Measurements from ENCODE around the gene BFSP1. TPM values are rescaled to one million over a fixed set of nuclear protein-coding genes. Genes with fewer than 3 reads are reported as not detected.

Gene BFSP1
- total and polyA plus RNA-seq, 4 donors = 1.8 to 3.1 (median 2.4) TPM

GRCh38 chr20:17511401-17511800 lies 19.8 kb downstream of the BFSP1 start:
- Histone ChIP-seq H3K4me1 (ENCODE audit: control insufficient read depth, insufficient read depth, low read length) (no peaks in the 10 kb centered on the region), H3K9me3 (ENCODE audit: control insufficient read depth, insufficient read depth, low read length) (no peaks in the 10 kb centered on the region)
- 93% methylated on average over 3 of the region's 6 CpGs for WGBS (ENCODE audit: insufficient coverage)

GRCh38 chr20:17510548-17510947 lies 20.6 kb downstream of the BFSP1 start:
- no peak for DNase-seq (ENCODE audit: low read depth in 4 of 6, low spot score in 6 of 6)
- Histone ChIP-seq H3K4me1 (ENCODE audit: control insufficient read depth, insufficient read depth, low read length) (peaks cover 2% of the 10 kb centered on the region), H3K4me3 (ENCODE audit: low read depth, low read length) (no peak overlapping the region), H3K36me3 (ENCODE audit: control insufficient read depth, insufficient read depth, low read length) (no peaks in the 10 kb centered on the region), H3K9me3 (ENCODE audit: control insufficient read depth, insufficient read depth, low read length) (no peaks in the 10 kb centered on the region), H3K27ac (ENCODE audit: low read depth, low read length) (no peak overlapping the region), H3K27me3 (ENCODE audit: control insufficient read depth, insufficient read depth, low read length) (peaks cover under 1% of the 10 kb centered on the region)
- 86% methylated on average over 4 of the region's 4 CpGs for WGBS (ENCODE audit: insufficient coverage)

More at GRCh38 chr20:17511401-17511800, 19.8 kb downstream of the BFSP1 start:
- no peak for DNase-seq (ENCODE audit: low read depth in 4 of 6, low spot score in 6 of 6)
- H3K4me3 ChIP-seq (ENCODE audit: low read depth, low read length) = no peak overlapping the region
- H3K27ac ChIP-seq (ENCODE audit: low read depth, low read length) = no peak overlapping the region
- no peaks in the 10 kb centered on the region for H3K27me3 ChIP-seq (ENCODE audit: control insufficient read depth, insufficient read depth, low read length)
- no peaks in the 10 kb centered on the region for H3K36me3 ChIP-seq (ENCODE audit: control insufficient read depth, insufficient read depth, low read length)

- Histone ChIP-seq H3K4me1 (ENCODE audit: control insufficient read depth, insufficient read depth, low read length) (peaks cover 15% of the 10 kb centered on the region), H3K27me3 (ENCODE audit: control insufficient read depth, insufficient read depth, low read length) (peaks cover 5% of the 10 kb centered on the region), H3K4me3 (ENCODE audit: low read depth, low read length) (no peak overlapping the region), H3K27ac (ENCODE audit: low read depth, low read length) (no peak overlapping the region), H3K9me3 (ENCODE audit: control insufficient read depth, insufficient read depth, low read length) (no peaks in the 10 kb centered on the region), H3K36me3 (ENCODE audit: control insufficient read depth, insufficient read depth, low read length) (no peaks in the 10 kb centered on the region)
- 89% methylated on average over 15 of the region's 18 CpGs for WGBS (ENCODE audit: insufficient coverage)
- no peak for DNase-seq (ENCODE audit: low read depth in 4 of 6, low spot score in 6 of 6)
Observed at GRCh38 chr20:17508756-17509155, 22.4 kb downstream of the BFSP1 start.

- Histone ChIP-seq H3K4me3 (ENCODE audit: low read depth, low read length) (no peak overlapping the region), H3K9me3 (ENCODE audit: control insufficient read depth, insufficient read depth, low read length) (no peaks in the 10 kb centered on the region), H3K36me3 (ENCODE audit: control insufficient read depth, insufficient read depth, low read length) (no peaks in the 10 kb centered on the region), H3K27me3 (ENCODE audit: control insufficient read depth, insufficient read depth, low read length) (peaks cover 5% of the 10 kb centered on the region), H3K27ac (ENCODE audit: low read depth, low read length) (no peak overlapping the region), H3K4me1 (ENCODE audit: control insufficient read depth, insufficient read depth, low read length) (peaks cover 15% of the 10 kb centered on the region)
- WGBS (ENCODE audit: insufficient coverage) = 87% methylated on average over 5 of the region's 5 CpGs
- no peak for DNase-seq (ENCODE audit: low read depth in 4 of 6, low spot score in 6 of 6)
Observed at GRCh38 chr20:17507531-17507930, 23.6 kb downstream of the BFSP1 start.

- no peak overlapping the region for H3K4me3 ChIP-seq (ENCODE audit: low read depth, low read length)
- no CpG with 5 or more reads among the region's 2 CpGs for WGBS (ENCODE audit: insufficient coverage)
- peaks cover 15% of the 10 kb centered on the region for H3K4me1 ChIP-seq (ENCODE audit: control insufficient read depth, insufficient read depth, low read length)
- no peaks in the 10 kb centered on the region for H3K9me3 ChIP-seq (ENCODE audit: control insufficient read depth, insufficient read depth, low read length)
- H3K36me3 ChIP-seq (ENCODE audit: control insufficient read depth, insufficient read depth, low read length) = no peaks in the 10 kb centered on the region
- H3K27ac ChIP-seq (ENCODE audit: low read depth, low read length) = no peak overlapping the region
- H3K27me3 ChIP-seq (ENCODE audit: control insufficient read depth, insufficient read depth, low read length) = peaks cover 5% of the 10 kb centered on the region
- no peak for DNase-seq (ENCODE audit: low read depth in 4 of 6, low spot score in 6 of 6)
Observed at GRCh38 chr20:17507032-17507431, 24.1 kb downstream of the BFSP1 start.

- no peak overlapping the region for H3K27ac ChIP-seq (ENCODE audit: low read depth, low read length)
- 78% methylated on average over 13 of the region's 19 CpGs for WGBS (ENCODE audit: insufficient coverage)
Observed at GRCh38 chr20:17505636-17506517, 25.3 kb downstream of the BFSP1 start.

GRCh38 chr20:17504898-17505635 lies 26.1 kb downstream of the BFSP1 start:
- H3K27me3 ChIP-seq (ENCODE audit: control insufficient read depth, insufficient read depth, low read length) = peaks cover 5% of the 10 kb centered on the region
- DNase-seq (ENCODE audit: low read depth in 4 of 6, low spot score in 6 of 6) = peak; percentile 38 to 88 (median 55)
- H3K4me3 ChIP-seq (ENCODE audit: low read depth, low read length) = peak overlapping the region; percentile 53
- H3K4me1 ChIP-seq (ENCODE audit: control insufficient read depth, insufficient read depth, low read length) = peaks cover 15% of the 10 kb centered on the region
- H3K36me3 ChIP-seq (ENCODE audit: control insufficient read depth, insufficient read depth, low read length) = no peaks in the 10 kb centered on the region
- H3K9me3 ChIP-seq (ENCODE audit: control insufficient read depth, insufficient read depth, low read length) = no peaks in the 10 kb centered on the region
- no peak overlapping the region for H3K27ac ChIP-seq (ENCODE audit: low read depth, low read length)
- WGBS (ENCODE audit: insufficient coverage) = 3% methylated on average over 28 of the region's 30 CpGs

More at GRCh38 chr20:17505636-17506517, 25.3 kb downstream of the BFSP1 start:
- Histone ChIP-seq H3K4me3 (ENCODE audit: low read depth, low read length) (no peak overlapping the region), H3K9me3 (ENCODE audit: control insufficient read depth, insufficient read depth, low read length) (no peaks in the 10 kb centered on the region), H3K27me3 (ENCODE audit: control insufficient read depth, insufficient read depth, low read length) (peaks cover 5% of the 10 kb centered on the region), H3K36me3 (ENCODE audit: control insufficient read depth, insufficient read depth, low read length) (no peaks in the 10 kb centered on the region), H3K4me1 (ENCODE audit: control insufficient read depth, insufficient read depth, low read length) (peaks cover 15% of the 10 kb centered on the region)
- peak in 1 of 6 donors; percentile 41 for DNase-seq (ENCODE audit: low read depth in 4 of 6, low spot score in 6 of 6)

- no peaks in the 10 kb centered on the region for H3K9me3 ChIP-seq (ENCODE audit: control insufficient read depth, insufficient read depth, low read length)
- peaks cover 15% of the 10 kb centered on the region for H3K4me1 ChIP-seq (ENCODE audit: control insufficient read depth, insufficient read depth, low read length)
- H3K4me3 ChIP-seq (ENCODE audit: low read depth, low read length) = no peak overlapping the region
- peaks cover 5% of the 10 kb centered on the region for H3K27me3 ChIP-seq (ENCODE audit: control insufficient read depth, insufficient read depth, low read length)
- DNase-seq (ENCODE audit: low read depth in 4 of 6, low spot score in 6 of 6) = no peak
- 39% methylated on average over 17 of the region's 23 CpGs for WGBS (ENCODE audit: insufficient coverage)
- no peaks in the 10 kb centered on the region for H3K36me3 ChIP-seq (ENCODE audit: control insufficient read depth, insufficient read depth, low read length)
- H3K27ac ChIP-seq (ENCODE audit: low read depth, low read length) = no peak overlapping the region
Observed at GRCh38 chr20:17504066-17504897, 26.9 kb downstream of the BFSP1 start.

All from spinal cord (tissue), 10 donors.